ENCODE measurements around the gene LIMK1. TPM values are rescaled to one million over a fixed set of nuclear protein-coding genes. Genes with fewer than 3 reads are reported as not detected.

The LIMK1 gene
- total RNA-seq, 1 experiment from 2014 or later = 63.8 TPM

GRCh38 chr7:74061840-74062539 lies 21.6 kb upstream of the LIMK1 start:
- no peaks in the 10 kb centered on the region for H3K79me2 ChIP-seq (ENCODE audit: insufficient read depth, low read length)
- no peak overlapping the region for H4K5ac ChIP-seq (ENCODE audit: insufficient read length, low read depth, low read length)
- no peaks in the 10 kb centered on the region for H3K4me1 ChIP-seq (ENCODE audit: insufficient read depth, low read length)
- H3K27me3 ChIP-seq (ENCODE audit: insufficient read depth, low read length) = no peaks in the 10 kb centered on the region
- TF ChIP-seq CTCF (conservative IDR thresholded peaks at IDR 0.05) = no peak
- no peak overlapping the region for H2AFZ ChIP-seq (ENCODE audit: low read length)
- no peak overlapping the region for H3T11ph ChIP-seq (ENCODE audit: low read length)
- H2BK120ac ChIP-seq (ENCODE audit: low read depth, low read length, poor library complexity, severe bottlenecking) = no peak overlapping the region
- Mint-ChIP-seq H3K36me3 (ENCODE audit: insufficient read depth in 1 of 3, low read depth in 3 of 3) (no peaks in the 10 kb centered on the region), H3K4me1 (peaks cover 6 to 22% of the 10 kb centered on the region in 2 experiments; a peak in 3 of 4 replicates), H3K9me3 (no peaks in the 10 kb centered on the region), H3K27me3 (ENCODE audit: low read depth) (peaks cover 10% of the 10 kb centered on the region), H3K4me3 (no peak overlapping the region), H3K27ac (no peak overlapping the region)
- H3K56ac ChIP-seq (ENCODE audit: insufficient read length, low read depth, low read length) = no peak overlapping the region
- peak overlapping the region; percentile 34; the same call in 1 of the 2 replicates for H3K14ac ChIP-seq (ENCODE audit: insufficient read depth, low read length)
- H2BK5ac ChIP-seq (ENCODE audit: insufficient read length, low read length) = no peak overlapping the region
- no peak overlapping the region for H2BK20ac ChIP-seq (ENCODE audit: low read depth, low read length, poor library complexity, severe bottlenecking)
- H3K9me3 ChIP-seq (ENCODE audit: control insufficient read depth, low read depth, low read length) = no peaks in the 10 kb centered on the region
- no CpG with 5 or more reads among the region's 20 CpGs for WGBS (ENCODE audit: extremely low coverage, insufficient read length, low lambda C conversion rate)
- no peak overlapping the region for H2BK15ac ChIP-seq (ENCODE audit: low read depth, low read length)
- H4K91ac ChIP-seq (ENCODE audit: insufficient read length, low read depth, low read length) = no peak overlapping the region
- H2AK5ac ChIP-seq (ENCODE audit: insufficient read length, low read length) = no peak overlapping the region
- no peak overlapping the region for H2BK12ac ChIP-seq (ENCODE audit: insufficient read length, low read depth, low read length)
- H4K20me1 ChIP-seq (ENCODE audit: control insufficient read depth, insufficient read depth, insufficient read length) = no peaks in the 10 kb centered on the region
- H3K9ac ChIP-seq (ENCODE audit: extremely low read depth, insufficient read length, low read length) = no peak overlapping the region
- H3K23ac ChIP-seq (ENCODE audit: insufficient read length, low read depth, low read length) = no peak overlapping the region
- H3K27ac ChIP-seq (ENCODE audit: insufficient read length, low read depth, low read length) = no peak overlapping the region
- H3K79me1 ChIP-seq (ENCODE audit: insufficient read depth, low read depth, low read length, poor library complexity, severe bottlenecking) = no peaks in the 10 kb centered on the region
- H3K18ac ChIP-seq (ENCODE audit: insufficient read length, low read depth, low read length) = peak overlapping the region; percentile 43
- no peak overlapping the region for H3K4me2 ChIP-seq (ENCODE audit: insufficient read depth, insufficient read length, low read length)
- H4K8ac ChIP-seq (replicated peaks; ENCODE audit: insufficient read length, low read depth, low read length) = no peak overlapping the region
- DNase-seq = peak; percentile 61
- H3K4ac ChIP-seq (ENCODE audit: low read depth, low read length) = no peak overlapping the region
- no peaks in the 10 kb centered on the region for H3K23me2 ChIP-seq (ENCODE audit: insufficient read length, low read depth, low read length, poor library complexity, severe bottlenecking)
